Right ventricle myocardium superior (tissue), 1 donor: Measurements from ENCODE around the gene FOXJ3. TPM values are rescaled to one million over a fixed set of nuclear protein-coding genes. Genes with fewer than 3 reads are reported as not detected.

ENCODE experiments used
- ATAC-seq: fragments of 200-7000 bp; cut with Tn5 transposase; one replicate; pipeline ENCODE4 v1.9.1; 2020; ENCODE audit warnings: mild to moderate bottlenecking; ENCODE audit not compliant: poor library complexity
- DNase-seq: peaks from one replicate; pipeline ENCODE4 v3.0.0-alpha.2; 2020
- intact Hi-C: fragments of 100-400 bp; cut with DNase I; formaldehyde crosslinking; loops from one replicate; pipeline ENCODE4 v1.11.2; 2022
- total RNA-seq: library from RNA; stranded (reverse); fragmentation: NEBNext Ultra II Directional; extraction: Animal tissue kit (Norgen Biotek cat#: 25700); gene quantifications from one replicate; pipeline ENCODE4 v1.2.1, GENCODE V29; 2021
- donor health status: DM: no; HTN: yes; CAD: no; lungs with severe emphysema.

The FOXJ3 gene
- total RNA-seq, 1 donor from 2014 or later, result 33.1 TPM

- intact Hi-C loops, result no loop called here
- no peak for ATAC-seq
- DNase-seq, result no peak
Measured at GRCh38 chr1:42266253-42267135, 68.5 kb downstream of the FOXJ3 start.

GRCh38 chr1:42264511-42265190 lies 70.4 kb downstream of the FOXJ3 start:
- intact Hi-C loops, result no loop called here
- no peak for ATAC-seq
- DNase-seq, result no peak

- DNase-seq (no peak), ATAC-seq (no peak)
- intact Hi-C loops, result no loop called here
Measured at GRCh38 chr1:42263019-42263418, 72.0 kb downstream of the FOXJ3 start.

GRCh38 chr1:42260376-42261070 lies 74.5 kb downstream of the FOXJ3 start:
- no peak for DNase-seq
- no peak for ATAC-seq
- intact Hi-C loops, result no loop called here

- DNase-seq, result no peak
- intact Hi-C loops, result no loop called here
- ATAC-seq, result peak; percentile 44
Measured at GRCh38 chr1:42259739-42260064, 75.3 kb downstream of the FOXJ3 start.

- ATAC-seq (peak; percentile 91), DNase-seq (no peak)
- intact Hi-C loops, result no loop called here
Measured at GRCh38 chr1:42259059-42259738, 75.8 kb downstream of the FOXJ3 start.

- intact Hi-C loops, result no loop called here
- peak; percentile 20 for ATAC-seq
- no peak for DNase-seq
Measured at GRCh38 chr1:42258218-42258617, 76.8 kb downstream of the FOXJ3 start.

- ATAC-seq, result no peak
- intact Hi-C loops, result no loop called here
- DNase-seq, result no peak
Measured at GRCh38 chr1:42251042-42251441, 84.0 kb downstream of the FOXJ3 start.

GRCh38 chr1:42250164-42250563 lies 84.9 kb downstream of the FOXJ3 start:
- no peak for ATAC-seq
- intact Hi-C loops, result no loop called here
- no peak for DNase-seq

GRCh38 chr1:42240966-42241755 lies 93.9 kb downstream of the FOXJ3 start:
- ATAC-seq, result no peak
- intact Hi-C loops, result no loop called here
- DNase-seq, result no peak

GRCh38 chr1:42239555-42239954 lies 95.5 kb downstream of the FOXJ3 start:
- DNase-seq, result no peak
- ATAC-seq, result no peak
- intact Hi-C loops, result no loop called here

- DNase-seq (no peak), ATAC-seq (no peak)
- intact Hi-C loops, result no loop called here
Measured at GRCh38 chr1:42239041-42239440, 96.0 kb downstream of the FOXJ3 start.

GRCh38 chr1:42231253-42231652 lies 103.8 kb downstream of the FOXJ3 start:
- intact Hi-C loops, result no loop called here
- DNase-seq (no peak), ATAC-seq (no peak)

- intact Hi-C loops, result no loop called here
- ATAC-seq (no peak), DNase-seq (no peak)
Measured at GRCh38 chr1:42228938-42229337, 106.1 kb downstream of the FOXJ3 start.

- no peak for DNase-seq
- intact Hi-C loops, result no loop called here
- ATAC-seq, result no peak
Measured at GRCh38 chr1:42223036-42223435, 112.0 kb downstream of the FOXJ3 start.

GRCh38 chr1:42221952-42222606 lies 113.0 kb downstream of the FOXJ3 start:
- intact Hi-C loops, result no loop called here
- ATAC-seq (no peak), DNase-seq (no peak)

GRCh38 chr1:42221456-42221855 lies 113.6 kb downstream of the FOXJ3 start:
- no peak for DNase-seq
- no peak for ATAC-seq
- intact Hi-C loops, result no loop called here

- ATAC-seq, result no peak
- DNase-seq, result no peak
- intact Hi-C loops, result no loop called here
Measured at GRCh38 chr1:42219627-42220026, 115.4 kb downstream of the FOXJ3 start.
